ENCODE results near the gene ZBTB43.
"Not testable (repeated sequence)": the region's sequence is repeated elsewhere in the genome, so short reads cannot be mapped to it uniquely, and the experiment has no call there.

The ZBTB43 gene

GRCh38 chr9:126791406-126792230 lies 13.2 kb upstream of the ZBTB43 start:
- no peak for DNase-seq

GRCh38 chr9:126793686-126794417 lies 11.0 kb upstream of the ZBTB43 start:
- DNase-seq, result no peak

DNA sequence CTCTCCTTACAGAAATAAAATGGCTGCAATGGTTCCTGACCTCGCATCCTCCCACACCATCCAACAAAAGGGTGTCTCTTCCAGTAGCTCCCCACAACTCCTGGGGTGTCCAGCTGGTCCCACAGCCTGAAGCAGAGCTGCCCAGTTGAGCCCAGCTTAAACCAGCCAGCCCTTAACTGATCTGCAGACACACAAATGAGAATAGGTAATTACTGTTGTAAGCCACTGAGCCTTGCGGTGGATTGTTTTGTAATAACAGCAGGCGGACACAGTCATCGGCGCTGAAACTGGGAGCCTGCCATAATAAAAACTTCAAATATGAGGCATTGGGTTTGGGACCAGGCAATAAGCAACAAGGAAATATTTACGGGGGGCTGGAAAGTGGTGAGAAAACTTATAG lies 10.4 kb upstream of the ZBTB43 start:
- DNase-seq, result no peak

DNA sequence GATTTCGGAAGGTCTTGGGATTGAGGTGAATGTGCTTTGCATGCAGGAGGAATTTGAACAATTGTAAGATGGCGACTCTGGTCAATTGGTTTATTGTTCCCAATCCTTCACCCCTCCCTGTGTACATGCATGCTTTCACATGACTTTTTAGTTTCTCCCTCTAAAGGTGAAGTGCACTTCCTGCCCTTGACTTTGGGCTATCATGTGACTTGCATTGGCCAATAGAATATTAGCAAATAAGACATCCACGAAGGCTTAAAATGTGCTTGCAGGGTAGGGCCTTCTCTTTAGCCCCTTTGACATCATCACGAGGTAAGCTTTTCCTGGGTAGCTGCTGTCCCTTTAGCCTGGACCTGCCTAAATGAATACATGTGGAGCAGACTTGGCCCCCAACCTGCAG lies 8.1 kb upstream of the ZBTB43 start:
- DNase-seq, result no peak

- no peak for DNase-seq
These were observed 6.9 kb upstream of the ZBTB43 start for GRCh38 chr9:126797903-126798302.

DNA sequence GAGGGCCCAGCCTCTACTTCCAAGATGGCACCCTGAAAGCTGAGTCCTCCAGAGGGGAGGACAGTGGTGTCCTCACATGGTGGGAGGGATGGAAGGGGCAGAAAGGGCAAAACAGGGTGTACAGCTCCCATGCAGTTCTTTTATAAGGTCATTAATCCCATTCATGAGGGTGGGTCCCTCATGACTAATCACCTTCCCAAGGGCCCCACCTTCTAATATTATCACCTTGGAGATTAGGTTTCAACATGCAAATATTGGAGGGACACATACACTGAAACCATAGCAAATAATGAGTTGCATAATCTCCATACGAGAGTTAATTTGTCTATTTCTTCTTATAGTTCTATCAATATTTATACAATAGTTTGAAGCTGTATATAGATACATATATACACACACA lies 5.8 kb upstream of the ZBTB43 start:
- no peak for DNase-seq

- no peak for DNase-seq
These were observed 2.4 kb upstream of the ZBTB43 start for GRCh38 chr9:126802318-126803059.

- DNase-seq, result no peak
These were observed 593 bp upstream of the ZBTB43 start for GRCh38 chr9:126804198-126804695.

DNA sequence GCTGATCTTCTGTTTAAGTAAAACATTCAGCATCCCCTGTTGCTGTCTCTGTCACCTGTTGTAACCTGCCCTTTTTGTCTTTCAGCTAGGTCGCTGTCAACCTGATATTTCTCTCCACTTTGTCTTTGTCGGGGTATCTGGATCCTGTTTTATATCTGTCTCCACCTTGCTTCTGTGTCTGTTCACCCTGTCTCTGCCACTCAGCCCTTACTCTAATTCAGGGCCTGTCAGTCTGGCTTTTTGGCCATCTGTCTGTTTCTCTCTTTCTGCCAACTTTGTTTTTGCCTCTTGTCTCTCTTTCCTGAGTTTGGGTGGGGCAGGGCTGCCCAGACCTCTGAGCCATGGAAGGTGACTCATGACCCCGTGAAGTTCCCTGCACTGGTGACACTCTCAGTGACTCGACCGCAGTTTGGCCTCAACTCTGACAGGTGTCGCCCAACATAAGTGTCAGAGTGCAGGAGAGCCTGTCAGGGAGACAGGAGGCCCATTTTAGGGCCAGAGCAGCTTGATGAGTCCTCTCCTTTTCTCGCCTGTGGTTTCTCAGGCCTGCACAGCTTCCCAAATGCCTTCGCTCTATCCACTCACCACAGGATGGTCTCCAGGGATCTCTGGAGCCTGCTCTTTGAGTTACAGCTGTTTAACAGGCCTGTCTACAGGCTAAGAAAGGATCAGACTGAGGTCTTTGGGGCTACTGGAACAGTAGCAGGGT lies 868 bp downstream of the ZBTB43 start:
- DNase-seq, result peak; percentile 87

DNA sequence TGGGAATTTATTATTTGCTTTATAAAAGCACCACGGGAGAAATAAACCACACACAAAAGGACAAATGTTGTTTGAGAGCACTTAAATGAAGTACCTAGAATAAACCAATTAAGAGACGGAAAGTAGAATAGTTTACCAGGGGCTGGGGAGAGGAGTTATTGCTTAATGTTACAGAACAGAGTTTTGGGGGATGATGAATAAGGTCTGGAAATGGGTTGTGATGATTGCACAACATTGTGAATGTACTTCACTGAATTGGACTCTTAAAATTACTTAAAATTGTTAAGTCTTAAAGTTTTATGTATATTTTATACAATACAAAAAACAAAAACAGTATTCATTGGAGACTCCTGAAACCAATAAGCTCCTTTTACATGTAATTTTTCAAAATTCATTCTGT lies 1.5 kb downstream of the ZBTB43 start:
- no peak for DNase-seq

GRCh38 chr9:126809068-126809467 lies 4.2 kb downstream of the ZBTB43 start:
- DNase-seq, result no peak

GRCh38 chr9:126810221-126810620 lies 5.4 kb downstream of the ZBTB43 start:
- DNase-seq, result not testable (repeated sequence)

DNA sequence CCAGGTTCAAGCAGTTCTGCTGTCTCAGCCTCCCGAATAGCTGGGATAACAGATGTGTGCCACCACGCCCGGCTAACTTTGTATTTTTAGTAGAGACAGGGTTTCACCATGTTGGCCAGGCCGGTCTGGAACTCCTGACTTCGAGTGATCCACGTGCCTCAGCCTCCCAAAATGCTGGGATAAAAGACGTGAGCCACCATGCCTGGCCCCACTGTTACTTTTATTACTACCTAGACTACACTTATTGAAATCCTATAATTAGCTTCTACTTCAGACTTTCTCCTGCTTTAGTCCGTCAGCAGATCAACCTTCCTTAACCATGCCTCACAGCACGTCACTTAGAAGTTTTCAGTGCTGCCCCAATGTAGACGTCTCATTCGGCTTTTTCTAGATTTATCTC lies 8.2 kb downstream of the ZBTB43 start:
- DNase-seq, result no peak

DNA sequence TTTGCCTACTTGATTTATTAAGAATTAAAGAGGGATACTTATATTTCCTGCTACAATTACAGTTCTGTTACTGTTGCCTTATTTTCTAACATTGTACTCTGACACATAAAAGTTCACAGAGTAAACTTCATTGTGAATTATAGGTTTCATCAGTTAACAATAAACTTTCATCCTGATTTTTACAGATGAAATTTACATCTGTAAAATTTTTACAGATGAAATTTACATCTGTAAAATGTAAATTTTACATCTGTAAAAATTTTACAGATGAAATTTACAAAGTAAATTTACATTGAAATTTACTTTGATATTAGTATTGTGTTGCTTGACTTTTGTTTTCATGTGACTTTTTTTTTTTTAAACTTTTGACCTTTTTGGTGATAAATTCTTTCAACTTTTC lies 9.3 kb downstream of the ZBTB43 start:
- no peak for DNase-seq

DNA sequence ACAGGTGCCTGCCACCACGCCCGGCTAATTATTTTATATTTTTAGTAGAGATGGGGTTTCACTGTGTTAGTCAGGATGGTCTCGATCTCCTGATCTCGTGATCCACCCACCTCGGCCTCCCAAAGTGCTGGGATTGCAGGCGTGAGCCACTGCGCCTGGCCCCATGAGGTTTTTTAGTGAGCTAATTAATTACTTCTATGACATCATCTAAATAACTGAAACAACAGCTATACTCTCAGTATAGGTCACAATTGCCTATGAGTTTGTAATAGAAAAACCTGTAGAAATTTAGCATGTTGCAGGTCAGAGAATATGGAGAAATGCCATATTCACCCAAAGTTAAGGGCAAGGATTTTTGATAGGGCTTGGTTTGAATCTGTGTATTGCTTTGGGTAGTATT lies 12.8 kb downstream of the ZBTB43 start:
- DNase-seq, result not testable (repeated sequence)

- no peak for DNase-seq
These were observed 13.6 kb downstream of the ZBTB43 start for GRCh38 chr9:126818482-126818881.

- no peak for DNase-seq
These were observed 14.6 kb downstream of the ZBTB43 start for GRCh38 chr9:126819482-126819881.

DNA sequence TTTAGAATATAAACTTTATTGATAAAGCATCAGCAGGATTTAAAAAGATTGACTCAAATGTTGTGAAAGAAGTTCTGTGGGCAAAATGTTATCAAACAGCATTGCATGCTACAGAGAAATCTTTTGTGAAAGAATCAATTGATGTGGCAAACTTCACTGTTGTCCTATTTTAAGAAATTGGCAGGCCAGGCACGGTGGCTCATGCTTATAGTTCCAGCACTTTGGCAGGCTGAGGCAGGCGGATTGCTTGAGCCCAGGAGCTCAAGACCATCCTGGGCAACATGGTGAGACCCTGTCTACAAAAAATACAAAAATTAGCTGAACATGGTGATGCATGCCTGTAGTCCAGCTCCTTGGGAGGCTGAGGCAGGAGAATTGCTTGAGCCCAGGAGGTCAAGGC lies 17.4 kb downstream of the ZBTB43 start:
- no peak for DNase-seq

DNA sequence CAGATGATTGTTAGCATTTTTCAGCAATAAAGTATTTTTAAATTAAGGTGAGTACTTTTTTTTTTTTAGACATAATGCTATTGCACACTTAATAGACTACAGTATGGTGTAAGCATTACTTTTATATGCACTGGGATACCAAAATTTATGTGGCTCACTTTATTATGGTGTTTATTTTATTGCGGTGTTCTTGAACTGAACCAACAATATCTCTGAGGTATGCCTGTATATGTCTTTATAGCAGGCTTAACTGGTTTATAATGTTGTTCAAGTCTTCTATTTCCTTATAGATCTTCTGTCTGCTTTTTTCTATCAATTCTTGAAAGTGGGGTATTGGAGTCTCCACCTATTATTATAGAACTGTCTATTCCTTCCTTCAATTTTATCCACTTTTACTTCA lies 18.0 kb downstream of the ZBTB43 start:
- DNase-seq, result no peak

GRCh38 chr9:126824052-126824451 lies 19.2 kb downstream of the ZBTB43 start:
- DNase-seq, result not testable (repeated sequence)

GRCh38 chr9:126827227-126827626 lies 22.4 kb downstream of the ZBTB43 start:
- no peak for DNase-seq

DNA sequence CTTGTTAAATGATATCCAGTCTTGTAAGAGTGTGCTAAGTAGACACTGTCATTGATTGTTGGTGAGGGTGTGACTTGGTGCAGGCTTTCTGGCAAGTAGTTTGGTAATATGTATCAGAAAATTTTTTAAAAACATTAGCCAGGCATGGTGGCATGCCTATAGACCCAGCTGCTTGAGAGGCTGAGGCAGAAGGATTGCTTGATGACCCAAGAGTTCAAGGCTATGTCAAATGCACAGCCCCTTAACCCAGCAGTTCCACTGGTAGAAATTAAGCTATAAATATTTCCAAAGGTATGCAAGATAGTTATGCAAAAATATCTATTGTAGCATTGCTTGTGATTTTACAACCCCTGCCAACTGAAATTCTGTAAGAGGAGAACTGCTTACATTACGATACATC lies 24.2 kb downstream of the ZBTB43 start:
- DNase-seq, result no peak

GRCh38 chr9:126830827-126831226 lies 26.0 kb downstream of the ZBTB43 start:
- DNase-seq, result no peak
